EL (cell line): Measurements from ENCODE around the gene ARHGAP10.

Experiments
- DNase-seq: peaks from one replicate; pipeline ENCODE4 v3.0.0-alpha.2; 2016

The ARHGAP10 gene

DNA sequence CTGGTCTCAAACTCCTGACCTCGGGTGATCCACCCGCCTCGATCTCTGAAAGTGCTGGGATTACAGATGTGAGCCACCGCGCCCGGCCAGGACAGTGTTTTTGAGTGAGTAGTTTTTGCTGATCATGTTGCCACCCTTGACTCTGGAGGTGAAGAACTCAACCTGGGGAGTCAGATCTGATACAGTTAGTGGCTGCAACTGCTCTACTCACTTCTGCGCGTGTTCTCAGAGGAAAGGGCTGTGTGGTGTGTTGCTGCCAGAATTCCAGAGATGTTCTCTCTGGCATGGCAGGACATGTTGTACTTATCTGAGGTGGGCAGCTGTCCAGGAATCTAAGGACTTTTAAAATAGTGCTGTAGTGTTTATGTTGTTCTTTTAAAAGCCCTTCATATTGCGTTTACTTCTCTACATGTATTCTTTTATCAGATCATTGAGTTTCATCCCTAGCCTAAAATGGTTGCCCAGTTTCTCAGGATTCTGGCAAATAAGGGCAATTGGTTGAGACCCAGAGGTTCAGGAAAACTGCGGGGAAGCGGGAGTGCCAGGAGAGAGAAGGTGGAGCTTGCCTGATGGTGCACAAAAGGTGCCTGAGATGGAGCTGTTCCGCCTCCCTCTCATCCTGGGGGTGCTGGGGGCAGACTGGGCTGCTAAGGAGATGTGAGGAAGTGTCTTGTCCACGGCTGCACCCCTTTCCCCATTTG, 97.7 kb downstream of the ARHGAP10 start:
- peak; percentile 19 for DNase-seq

DNA sequence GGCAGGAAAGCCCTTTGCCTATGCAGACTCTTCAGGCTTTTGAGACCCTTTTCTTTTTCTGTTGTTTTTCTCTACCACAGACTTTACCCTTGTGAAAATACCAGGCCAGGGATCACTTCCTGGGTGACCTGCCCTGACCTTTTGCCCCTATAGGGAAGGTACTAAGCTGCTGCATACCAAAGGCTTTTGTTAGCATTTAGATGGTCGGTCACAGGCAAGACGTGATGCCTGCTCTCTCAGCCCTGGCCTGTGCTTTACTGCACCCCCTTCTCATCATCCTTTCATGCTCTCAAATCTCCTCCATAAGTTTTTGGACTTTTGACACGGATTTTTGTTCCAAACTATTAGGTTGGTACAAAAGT, 98.2 kb downstream of the ARHGAP10 start:
- DNase-seq = no peak

GRCh38 chr4:147830987-147831386, 99.1 kb downstream of the ARHGAP10 start:
- peak; percentile 82 for DNase-seq

- peak; percentile 94 for DNase-seq
Observed at GRCh38 chr4:147831551-147832171, 99.8 kb downstream of the ARHGAP10 start.

- peak; percentile 34 for DNase-seq
Observed at GRCh38 chr4:147833254-147833653, 101.4 kb downstream of the ARHGAP10 start.

GRCh38 chr4:147833741-147834140, 101.9 kb downstream of the ARHGAP10 start:
- DNase-seq = no peak

- no peak for DNase-seq
Observed at GRCh38 chr4:147834480-147834879, 102.6 kb downstream of the ARHGAP10 start.

DNA sequence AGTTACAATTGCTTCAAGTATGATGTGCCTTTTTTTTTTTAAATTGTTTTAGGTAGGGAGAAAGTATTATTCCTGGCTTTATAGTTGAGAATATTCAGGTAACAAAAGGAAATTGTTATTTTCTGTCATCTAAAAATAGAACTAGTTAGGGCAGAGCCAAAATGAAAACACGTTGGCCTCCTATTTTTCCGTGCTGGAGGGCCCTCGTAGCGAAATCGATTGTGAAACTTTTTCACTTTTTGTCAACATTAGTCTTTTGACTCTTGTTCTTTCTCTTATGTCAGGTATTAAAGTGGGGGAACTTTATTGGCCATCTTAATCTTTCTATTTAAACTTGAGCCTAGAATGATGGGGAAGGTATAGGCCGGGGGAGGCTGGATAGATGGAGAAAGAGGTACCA, 104.9 kb downstream of the ARHGAP10 start:
- no peak for DNase-seq

DNA sequence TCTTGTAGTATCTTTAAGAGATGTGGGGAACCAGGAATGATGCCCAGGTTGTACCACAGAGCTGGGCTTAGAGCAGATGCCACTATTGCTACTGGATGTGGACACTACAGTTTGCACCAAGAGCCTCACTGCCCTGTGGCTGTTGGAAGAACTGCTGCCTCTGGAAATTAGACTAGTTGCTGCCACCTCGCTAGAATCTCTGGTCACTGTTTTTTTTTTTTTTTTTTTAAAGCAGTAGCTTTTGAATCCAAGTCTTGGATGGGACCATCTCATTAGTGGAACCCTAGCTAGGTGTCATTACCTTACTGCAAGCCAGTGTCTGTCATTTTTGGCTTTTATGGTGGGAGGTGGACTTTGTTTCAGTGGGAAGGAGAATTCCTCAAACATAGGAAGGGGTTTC, 105.5 kb downstream of the ARHGAP10 start:
- no peak for DNase-seq

DNA sequence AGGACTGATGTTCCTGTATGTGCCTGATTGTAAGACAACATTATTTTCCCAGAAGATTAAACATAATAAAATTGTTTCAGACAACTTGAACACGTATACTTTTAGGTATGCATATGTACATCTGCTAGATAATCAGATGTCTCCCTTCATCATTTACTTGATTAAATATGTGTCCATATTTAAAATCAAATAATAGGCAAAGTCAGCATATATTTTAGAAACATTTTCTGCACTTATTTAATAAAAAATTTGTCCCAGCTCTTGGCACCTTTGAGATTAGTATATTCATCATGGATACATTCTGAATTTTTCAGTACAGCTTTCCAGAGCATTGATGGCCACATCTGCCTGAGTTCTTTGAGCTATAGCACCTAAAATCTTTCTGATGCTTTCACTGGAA, 106.0 kb downstream of the ARHGAP10 start:
- no peak for DNase-seq

DNA sequence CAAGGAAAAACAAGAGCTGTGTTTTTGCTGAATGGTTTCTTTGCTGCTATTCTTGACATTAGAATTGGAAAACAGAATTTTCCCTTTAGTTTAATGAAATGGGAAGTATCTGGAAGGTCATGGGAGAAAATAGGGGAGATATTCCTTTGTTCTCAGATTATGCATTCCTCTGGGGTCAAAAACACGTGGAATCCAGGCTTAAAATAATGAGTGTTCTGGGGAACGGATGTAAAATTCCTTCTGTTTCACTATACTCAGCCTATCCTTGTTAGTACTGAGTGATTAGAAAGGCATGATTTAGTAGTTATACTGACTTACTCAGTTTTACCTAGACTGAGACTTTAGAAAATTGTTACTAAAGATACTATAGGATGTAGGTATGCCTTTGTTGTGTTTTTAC, 107.3 kb downstream of the ARHGAP10 start:
- no peak for DNase-seq

- DNase-seq = no peak
Observed at GRCh38 chr4:147839663-147840062, 107.8 kb downstream of the ARHGAP10 start.

DNA sequence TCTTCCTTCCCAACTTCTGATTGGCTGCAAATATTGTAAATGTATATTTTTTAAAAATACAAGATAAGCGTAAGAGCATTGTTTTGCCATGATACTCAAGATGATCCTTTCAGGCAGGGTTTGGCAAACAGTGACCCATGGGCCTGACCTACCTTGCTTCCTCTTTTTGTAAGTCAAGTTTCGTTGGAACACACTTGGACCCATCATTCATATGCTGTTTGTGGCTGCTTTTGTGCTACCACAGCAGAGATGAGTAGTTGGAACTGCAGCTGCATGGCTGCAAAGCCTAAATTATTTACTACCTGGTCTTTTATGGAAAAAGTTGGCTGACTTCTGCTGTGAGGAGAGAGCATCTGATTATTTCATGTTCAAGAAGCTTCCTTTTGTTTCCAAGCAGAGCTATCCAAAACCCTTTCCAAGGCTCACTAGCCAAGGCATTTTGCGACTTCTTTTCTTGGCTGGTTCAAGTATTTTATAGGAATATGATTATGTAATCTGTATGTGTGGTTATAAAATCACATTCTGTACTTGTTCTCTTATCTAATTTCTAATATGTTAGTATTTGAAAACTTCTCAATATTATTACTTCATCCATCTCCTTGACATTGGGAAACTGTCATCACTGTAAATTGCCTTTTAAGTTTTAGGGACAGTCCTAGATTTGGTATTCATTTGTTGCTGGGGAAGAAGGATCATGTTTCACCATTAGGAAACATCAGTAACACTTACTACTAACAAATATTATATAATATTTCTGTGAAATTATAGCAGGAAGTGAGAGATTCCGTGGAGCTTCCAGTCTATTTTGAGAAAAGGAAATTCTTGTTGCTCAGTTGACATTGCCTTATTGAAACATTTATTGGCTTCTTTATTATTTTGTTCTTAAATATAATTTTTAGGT, 109.2 kb downstream of the ARHGAP10 start:
- no peak for DNase-seq

DNA sequence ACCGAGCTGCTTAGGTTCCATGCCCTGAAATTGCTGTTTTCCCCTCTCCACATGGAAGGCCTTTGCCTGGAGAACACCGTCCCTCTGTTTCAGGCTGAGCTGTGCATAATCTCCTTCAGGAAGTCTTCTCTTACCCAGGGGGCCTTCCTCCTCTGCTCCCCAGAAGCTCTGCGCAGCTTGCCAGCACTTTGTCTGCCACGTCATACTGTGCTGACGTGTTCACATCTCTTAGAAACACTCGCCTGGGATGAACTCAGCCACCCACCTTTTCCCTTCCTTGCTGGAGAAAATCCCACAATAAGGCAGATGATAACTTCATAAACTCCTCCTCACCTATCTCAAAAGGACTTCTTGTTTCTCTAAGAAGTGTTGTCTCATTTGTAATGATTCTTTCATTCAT, 110.7 kb downstream of the ARHGAP10 start:
- no peak for DNase-seq

GRCh38 chr4:147843162-147843561, 111.3 kb downstream of the ARHGAP10 start:
- no peak for DNase-seq

DNA sequence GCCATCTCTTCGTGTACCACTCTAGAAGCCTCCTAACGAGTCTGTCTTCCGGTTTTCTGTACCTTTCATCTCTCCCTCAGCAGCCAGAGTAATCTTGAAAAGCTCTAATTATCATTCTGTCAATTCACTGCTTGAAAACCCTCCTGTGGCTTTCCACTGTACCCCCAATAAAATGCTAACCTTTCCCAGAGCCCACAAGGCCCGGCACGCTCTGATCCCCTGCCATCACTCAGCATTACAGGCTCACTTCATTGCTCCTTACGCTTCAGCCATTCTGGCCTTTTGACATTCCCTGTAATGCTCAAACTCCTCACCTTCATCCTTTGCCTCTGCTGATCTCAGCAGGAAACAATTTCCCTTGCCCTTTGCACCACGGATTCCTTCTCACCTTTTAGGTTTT, 112.9 kb downstream of the ARHGAP10 start:
- DNase-seq = no peak

DNA sequence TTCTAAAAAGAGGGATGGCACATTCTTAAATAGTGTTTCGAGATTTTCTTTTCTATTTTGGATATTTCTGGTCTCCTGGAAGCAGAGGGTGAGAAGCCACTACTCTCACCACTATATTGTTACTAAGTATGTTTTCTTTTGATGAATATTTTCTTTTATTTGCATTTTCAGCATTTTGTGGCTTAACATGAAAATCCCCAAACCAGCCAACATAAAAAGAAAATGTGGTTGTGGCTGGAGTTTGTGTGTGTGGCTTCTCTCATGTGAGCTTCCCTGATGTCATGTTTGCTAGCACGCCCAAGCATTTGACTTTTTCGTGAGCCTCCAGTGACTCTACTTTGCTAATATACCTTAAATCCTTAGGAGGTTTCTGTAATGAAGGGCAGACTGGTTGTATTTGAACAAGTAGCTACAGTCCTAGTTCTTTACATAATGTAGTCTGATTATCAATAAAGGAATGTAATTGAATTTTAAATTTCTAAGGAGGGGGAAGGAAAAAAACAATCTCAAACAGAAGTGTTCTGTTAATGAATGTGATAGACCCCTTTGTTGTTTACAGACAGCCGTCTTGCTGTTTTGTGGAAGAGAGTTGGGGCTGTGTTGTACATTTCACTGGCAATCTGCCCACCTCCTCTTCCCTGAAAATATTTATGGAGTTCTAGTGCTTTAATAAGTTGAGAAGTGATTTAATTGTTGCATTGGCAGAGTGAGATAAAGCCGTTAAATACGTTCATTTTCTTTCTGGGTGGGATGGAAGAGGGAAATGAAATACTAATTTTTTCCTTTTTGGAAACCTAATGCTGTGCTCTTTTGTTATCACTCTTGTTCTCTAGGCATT, 114.6 kb downstream of the ARHGAP10 start:
- DNase-seq = no peak

GRCh38 chr4:147847751-147848590, 116.1 kb downstream of the ARHGAP10 start:
- DNase-seq = no peak

- no peak for DNase-seq
Observed at GRCh38 chr4:147848634-147849033, 116.7 kb downstream of the ARHGAP10 start.

GRCh38 chr4:147851135-147851534, 119.2 kb downstream of the ARHGAP10 start:
- no peak for DNase-seq

DNA sequence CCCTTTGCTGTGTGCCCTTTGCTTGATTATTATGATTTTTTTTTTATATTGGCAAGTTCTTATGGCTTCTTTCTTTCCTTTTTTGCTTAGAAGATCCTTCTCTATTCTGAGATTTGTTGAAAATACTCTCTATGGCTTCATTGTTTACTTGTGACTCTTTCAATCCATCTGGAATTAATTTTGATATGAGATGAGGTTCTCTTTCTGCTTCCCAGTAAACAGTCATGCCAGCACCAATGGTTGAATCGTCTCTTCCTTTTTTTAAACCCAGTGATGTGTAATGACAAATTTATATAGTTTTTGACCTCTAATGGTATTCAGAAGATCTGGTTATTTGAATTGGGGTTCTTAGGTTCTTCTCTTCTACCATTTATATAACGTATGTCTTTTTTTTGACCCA, 121.8 kb downstream of the ARHGAP10 start:
- peak; percentile 38 for DNase-seq

GRCh38 chr4:147854154-147854553, 122.3 kb downstream of the ARHGAP10 start:
- no peak for DNase-seq
